Endothelial cell of hepatic sinusoid (primary cell): ENCODE data around the gene FCRL6.

ENCODE experiments used
- in situ Hi-C: cut with HindIII; loops from 2 replicates; pipeline ENCODE4 v1.10.0; 2017; ENCODE audit warnings: low sequenced_read_pairs

FCRL6 gene, protein sequence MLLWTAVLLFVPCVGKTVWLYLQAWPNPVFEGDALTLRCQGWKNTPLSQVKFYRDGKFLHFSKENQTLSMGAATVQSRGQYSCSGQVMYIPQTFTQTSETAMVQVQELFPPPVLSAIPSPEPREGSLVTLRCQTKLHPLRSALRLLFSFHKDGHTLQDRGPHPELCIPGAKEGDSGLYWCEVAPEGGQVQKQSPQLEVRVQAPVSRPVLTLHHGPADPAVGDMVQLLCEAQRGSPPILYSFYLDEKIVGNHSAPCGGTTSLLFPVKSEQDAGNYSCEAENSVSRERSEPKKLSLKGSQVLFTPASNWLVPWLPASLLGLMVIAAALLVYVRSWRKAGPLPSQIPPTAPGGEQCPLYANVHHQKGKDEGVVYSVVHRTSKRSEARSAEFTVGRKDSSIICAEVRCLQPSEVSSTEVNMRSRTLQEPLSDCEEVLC

DNA sequence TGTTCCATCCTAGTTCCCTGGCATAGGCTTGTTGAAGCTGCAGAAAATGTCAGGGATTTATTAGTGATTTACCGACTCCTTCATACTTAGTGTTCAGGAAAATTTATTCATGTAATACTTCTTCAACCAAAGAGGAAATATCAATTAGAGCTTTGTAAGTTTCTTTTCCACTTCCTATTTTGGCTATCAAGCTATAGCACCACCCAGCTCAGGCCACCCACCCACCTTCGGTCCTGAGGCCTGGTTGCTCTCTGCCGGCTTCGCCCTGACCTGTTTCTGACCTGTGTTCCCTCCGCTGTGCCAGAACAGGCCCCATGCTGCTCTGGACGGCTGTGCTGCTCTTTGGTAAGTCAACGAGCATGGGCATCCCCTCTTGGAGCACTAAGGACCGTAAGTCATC, at the start of gene FCRL6:
Gene FCRL6 (plus strand): TSS at position 250 of the 400 bp plus-strand sequence. CDS start 65 bp downstream, at position 315.
- in situ Hi-C loops = no loop called here

DNA sequence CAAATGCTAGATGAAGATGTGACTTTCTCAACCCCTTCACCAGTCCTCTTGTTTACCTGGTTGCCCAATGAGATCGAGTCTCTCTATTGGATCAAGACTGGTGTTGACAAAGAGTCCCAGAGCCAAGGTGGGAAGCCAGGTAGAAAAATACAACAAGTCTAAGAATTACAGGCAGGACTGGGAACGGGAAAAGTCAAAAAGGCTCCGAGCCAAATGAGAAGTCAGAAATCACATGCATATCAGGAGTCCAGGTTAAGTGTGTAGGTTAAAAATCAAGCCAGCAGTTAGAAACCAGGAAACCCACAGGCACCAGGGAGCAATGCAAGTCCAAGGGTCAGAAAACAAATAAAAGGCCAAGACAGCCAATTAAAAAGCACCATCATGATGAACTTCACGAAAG, 48.8 kb upstream of the FCRL6 start:
- in situ Hi-C loops = no loop called here

DNA sequence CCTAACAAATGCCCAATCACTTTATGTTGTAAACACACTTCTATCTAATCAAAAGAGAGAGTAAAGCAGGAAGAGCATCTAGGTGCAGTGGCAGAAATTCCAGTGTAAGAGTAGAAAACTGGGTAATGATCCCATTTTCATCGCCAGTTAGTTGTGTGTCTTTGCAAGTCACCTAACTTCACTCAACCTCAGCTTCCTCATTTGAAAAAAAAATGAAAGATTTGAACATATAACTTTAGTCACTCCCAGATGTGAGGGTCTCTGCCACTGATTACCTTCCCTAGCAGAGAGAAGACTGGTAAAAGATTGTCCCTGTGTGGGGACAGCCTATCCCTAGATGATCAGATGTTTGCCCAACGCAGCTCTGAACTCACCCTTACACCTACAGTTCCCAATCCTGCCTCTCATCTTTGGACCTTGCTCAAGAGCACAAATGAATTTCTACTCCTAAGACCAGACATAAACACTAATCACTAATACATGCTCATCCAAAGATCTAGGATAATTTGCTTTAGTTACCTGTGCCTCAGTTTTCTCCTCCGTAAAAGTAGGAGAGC, 46.6 kb upstream of the FCRL6 start:
- in situ Hi-C loops = no loop called here

DNA sequence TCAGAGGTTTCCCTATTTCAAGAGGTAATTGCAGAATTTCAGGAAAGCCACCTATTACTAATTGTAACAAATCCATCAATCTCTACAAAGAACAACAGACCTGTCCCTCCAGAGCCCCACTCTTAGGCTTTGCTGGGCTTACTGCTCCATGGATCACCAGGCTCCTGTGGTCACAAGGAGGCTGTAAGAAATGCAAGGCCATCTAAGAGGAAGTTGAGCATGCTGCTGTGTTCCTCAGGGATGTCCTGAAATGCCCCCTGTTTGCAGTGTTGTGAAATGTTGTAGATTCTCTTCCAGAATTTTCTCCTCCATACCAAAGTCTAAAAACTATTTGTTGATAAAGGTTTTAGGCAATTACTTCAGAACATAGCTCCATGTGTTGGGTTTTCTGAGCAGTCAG, 45.8 kb upstream of the FCRL6 start:
- in situ Hi-C loops = no loop called here

DNA sequence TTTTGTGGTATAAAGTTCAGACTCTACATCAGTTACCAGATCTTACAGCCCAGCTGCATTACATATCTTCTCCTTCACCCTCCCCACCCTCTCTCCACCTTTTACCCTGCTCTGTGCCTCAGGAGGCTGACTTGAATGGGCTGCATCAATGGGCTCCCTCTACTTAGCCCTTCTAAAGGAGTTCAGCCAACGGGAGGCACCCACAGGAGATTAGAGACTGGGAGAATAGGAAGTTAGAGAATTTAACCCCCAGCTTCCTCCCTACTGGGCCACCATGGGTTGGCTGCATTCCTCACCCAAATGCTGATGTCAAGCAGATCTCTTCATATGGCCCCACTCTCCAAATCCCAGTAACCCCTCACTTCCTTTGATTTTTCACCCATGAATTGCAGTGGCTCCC, 38.5 kb upstream of the FCRL6 start:
- in situ Hi-C loops = no loop called here

DNA sequence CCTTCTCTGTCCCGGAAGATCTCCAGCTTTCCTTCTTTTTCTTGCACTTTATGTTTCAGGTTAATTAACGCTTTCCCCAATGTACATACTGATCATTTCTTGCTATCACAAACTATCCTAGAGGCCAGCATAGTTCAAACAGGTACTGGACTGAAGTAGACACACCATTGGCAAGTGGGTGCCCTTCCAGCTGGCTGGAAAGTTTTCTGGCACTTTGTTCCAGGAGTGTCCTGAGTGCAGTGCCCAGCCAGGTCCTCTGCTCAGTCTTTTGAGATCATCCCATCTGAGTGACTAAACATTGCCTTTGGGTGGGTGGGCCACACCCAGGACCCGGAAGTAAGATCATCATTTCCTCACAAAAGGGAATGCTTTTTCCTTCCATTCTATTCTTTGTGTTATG, 36.4 kb upstream of the FCRL6 start:
- in situ Hi-C loops = no loop called here

DNA sequence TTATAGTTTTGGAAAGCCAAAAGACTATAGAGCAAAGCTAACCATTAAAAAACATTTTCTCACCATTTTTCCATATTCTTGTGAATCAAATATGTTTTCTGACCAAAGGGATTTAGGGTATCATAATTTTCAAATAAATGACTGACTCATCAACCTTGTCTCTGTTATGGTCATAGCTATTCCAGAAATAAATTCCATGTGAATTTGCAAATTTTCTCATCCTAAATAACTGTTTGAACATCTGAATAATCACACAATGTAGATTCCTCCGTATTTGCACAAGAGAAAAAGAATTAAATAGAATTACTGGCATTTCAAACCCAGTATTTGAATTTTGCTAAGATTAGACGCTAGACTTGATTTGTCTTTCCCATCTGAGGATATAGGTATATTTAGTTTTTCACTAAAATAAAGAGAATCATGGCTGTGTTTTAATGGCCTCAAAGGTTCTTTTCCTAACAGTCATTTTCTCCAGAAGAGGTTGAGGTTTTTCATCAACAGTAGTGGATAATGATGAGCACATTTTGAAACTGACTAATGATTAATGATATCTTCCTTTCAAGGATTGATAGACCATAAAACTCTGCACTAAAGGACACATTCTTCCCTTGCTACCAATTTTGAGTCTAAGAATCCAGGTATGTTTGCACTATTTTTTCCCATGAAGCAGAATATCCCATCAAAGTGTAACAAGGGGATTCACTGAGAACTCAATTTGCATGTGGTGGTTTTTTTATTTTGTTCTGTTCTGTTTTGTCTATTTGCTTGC, 30.8 kb upstream of the FCRL6 start:
- in situ Hi-C loops = no loop called here

DNA sequence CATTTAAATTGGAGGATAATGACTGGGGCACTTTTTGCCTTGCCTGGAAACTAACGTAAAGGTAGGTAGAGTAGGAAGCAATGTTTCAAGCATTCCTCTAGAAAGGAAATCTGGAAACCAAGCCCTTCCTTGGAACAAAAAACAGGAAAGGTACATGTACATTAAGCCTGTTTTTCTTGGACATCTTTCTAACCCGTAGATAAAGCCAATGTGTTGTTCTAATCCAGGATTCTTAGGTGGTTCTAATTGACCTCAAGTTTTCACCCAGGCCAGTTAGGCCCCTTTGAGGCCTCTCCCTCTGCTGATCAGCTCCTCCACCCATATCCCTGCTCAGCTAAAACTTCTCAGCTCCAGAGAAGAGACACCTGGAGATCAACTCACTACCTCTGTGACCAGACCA, 27.7 kb upstream of the FCRL6 start:
- in situ Hi-C loops = no loop called here

DNA sequence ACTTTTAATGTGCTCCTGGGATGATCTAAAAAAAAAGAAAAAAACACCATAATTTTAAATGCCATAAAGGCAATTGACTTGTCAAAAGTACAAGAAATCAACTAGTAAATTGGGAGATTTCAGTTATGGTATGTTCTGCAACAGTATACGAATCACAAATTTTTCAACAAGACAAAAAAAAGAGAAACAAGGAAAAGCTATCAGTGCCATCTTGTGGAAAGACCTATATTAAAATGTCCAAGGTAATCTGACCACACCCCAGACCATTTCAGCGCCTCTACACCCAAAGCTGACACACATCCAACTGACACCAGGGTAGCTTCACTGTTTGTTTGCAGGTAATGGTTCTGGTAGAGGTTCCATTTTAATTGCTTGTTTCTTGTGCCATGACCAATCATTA, 26.4 kb upstream of the FCRL6 start:
- in situ Hi-C loops = loop anchor here (5.0 to 25.0 kb wide), 2 partner anchors 112 to 237 kb away; no protein-coding TSS in a partner anchor

DNA sequence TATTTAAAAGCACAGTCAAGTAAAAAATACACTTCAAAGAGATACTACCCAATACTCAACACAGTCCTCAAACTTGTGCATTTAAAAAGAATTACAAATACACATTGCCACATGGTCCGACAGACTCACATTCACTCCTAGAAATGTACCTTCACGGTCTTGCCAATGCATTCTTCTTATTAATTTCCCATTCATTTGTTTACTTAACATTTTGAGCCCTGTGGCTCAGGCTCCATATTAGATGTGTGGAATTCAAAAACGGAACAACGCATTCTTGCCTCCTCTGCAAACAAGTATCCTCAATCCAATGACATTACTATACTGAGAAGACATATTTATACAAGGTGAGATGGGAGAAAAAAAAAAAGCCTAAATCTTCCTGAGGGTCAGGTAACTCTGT, 23.9 kb upstream of the FCRL6 start:
- in situ Hi-C loops = loop anchor here (5.0 to 25.0 kb wide), 2 partner anchors 109 to 234 kb away; no protein-coding TSS in a partner anchor

DNA sequence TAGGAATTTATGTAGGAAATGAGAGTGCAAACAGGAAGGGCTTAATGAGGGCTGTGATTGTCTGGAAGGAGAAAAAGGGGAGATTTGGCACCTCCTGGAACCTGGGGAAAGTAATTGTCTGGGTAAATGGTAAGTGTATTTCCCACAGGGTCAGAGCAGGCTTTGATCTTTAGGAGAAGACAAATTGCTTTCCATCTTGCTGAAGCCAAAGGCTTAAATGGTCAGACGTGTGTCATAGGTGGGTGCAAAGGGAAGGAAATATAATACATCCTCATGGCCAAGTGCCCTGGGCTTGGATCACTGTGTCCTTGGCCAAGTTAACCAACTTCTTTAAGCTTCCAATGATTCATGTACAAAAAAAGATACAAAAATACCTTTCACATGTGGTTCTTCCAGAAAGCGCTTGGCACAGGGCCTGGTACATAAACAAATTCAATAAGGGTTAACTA, 22.7 kb upstream of the FCRL6 start:
- in situ Hi-C loops = loop anchor here (5.0 to 25.0 kb wide), 2 partner anchors 108 to 233 kb away; no protein-coding TSS in a partner anchor

DNA sequence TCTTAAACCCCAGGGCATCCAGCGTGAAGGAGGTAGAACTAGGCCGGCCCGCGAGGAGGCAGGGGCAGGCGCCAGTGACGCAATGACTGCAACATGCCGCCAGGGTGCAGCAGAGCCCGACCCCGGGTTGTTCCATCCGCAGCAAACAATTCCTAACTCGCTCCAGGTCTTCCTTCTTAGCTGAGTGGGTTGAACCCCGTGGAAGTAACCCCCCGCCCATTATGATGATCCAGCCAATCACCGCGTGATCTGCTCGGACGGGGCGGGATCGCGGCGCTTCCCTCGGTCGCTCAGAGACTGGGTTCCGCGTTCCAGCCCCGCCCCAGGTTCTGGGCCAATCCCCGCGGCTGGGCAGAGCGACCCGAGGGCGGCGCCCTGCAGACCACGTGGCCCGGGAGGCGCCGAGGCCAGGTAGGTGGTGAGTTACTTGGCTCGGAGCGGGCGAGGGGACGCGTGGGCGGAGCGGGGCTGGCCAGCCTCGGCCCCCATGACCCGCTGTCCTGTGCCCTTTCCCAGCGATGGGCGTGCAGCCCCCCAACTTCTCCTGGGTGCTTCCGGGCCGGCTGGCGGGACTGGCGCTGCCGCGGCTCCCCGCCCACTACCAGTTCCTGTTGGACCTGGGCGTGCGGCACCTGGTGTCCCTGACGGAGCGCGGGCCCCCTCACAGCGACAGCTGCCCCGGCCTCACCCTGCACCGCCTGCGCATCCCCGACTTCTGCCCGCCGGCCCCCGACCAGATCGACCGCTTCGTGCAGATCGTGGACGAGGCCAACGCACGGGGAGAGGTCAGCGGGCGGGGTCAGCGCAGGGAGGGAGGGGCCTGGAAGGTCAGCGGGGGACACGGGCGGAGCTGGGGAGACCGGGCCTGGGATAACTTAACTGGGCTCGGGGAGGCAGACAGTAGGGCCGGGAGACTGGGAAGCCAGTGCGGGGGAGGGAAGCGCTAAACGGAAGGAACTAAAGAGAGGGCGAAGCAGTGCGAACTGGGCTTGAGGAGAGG, 21.3 kb upstream of the FCRL6 start, which contains the start of gene DUSP23:
Gene DUSP23 (plus strand): TSS at position 380 of the 1,000 bp plus-strand sequence. CDS start 139 bp downstream, at position 519.
- in situ Hi-C loops = loop anchor here (25.0 kb wide), 1 partner anchor 231 kb away; no protein-coding TSS in a partner anchor

DNA sequence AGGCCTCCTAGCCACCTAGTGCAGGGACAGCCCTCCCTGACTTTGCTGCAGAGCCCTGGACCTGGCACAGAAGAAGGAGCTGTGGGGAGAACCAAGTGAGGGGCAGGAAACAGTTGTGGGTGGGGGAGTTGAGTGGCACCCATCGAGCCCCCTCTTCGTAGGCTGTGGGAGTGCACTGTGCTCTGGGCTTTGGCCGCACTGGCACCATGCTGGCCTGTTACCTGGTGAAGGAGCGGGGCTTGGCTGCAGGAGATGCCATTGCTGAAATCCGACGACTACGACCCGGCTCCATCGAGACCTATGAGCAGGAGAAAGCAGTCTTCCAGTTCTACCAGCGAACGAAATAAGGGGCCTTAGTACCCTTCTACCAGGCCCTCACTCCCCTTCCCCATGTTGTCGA, 20.2 kb upstream of the FCRL6 start:
- in situ Hi-C loops = loop anchor here (25.0 kb wide), 1 partner anchor 230 kb away; no protein-coding TSS in a partner anchor

DNA sequence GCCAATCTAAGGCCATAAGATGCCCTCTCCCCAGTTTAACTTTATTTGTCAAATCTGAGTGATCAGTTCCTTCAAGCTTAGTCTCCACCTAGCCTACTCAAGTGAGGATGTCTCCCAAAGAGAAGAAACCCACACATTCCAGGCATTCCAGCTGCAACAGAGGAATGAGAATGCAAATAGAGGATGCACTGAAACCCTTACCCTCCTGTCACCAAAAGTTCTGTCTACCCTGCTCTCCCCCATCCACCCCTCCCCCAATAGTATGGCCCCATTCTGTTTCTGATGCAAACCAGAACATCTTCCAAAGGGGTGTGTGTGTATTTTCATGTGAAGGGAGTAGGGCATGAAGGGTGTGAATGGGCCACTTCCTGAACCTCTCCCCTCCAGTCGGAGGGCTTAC, 18.4 kb upstream of the FCRL6 start:
- in situ Hi-C loops = loop anchor here (25.0 kb wide), 1 partner anchor 229 kb away; no protein-coding TSS in a partner anchor

DNA sequence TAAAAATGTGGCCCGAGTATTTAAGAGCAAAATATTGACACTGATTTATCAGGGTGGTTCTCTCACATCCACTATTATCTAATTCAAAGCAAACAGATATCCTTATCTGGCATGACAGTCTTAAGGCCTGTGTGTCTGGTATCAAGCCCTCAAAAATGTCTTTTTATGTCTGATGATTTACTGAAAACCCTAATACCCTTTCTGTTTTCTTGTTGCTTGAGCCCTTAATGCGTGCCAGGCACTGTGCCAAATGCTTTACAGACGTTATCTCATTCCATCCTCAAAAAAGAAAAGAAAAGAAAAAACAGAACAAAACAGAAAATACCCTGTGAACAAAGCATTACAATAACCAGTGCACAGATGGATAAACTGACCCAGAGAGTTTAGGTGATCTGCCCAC, 15.7 kb upstream of the FCRL6 start:
- in situ Hi-C loops = loop anchor here (25.0 kb wide), 1 partner anchor 226 kb away; no protein-coding TSS in a partner anchor

DNA sequence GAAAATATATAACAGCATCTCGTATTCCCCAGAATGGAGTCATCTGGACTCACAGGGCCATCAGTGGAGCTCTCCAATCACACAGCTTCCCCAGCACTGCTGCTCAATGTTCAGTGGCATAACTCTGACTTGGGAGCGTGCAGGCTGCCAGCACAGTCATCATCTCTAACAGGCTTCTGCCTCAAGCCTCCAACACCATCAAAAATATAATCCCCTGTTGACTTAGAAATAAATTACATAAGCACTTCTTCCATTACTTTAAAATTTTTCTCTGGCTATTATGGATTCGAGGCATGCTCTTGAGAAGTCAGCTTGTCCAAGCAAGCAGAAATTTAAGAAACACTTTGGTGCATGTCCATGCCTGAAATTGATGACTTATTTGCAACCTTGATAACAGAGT, 15.2 kb upstream of the FCRL6 start:
- in situ Hi-C loops = loop anchor here (25.0 kb wide), 1 partner anchor 225 kb away; no protein-coding TSS in a partner anchor

DNA sequence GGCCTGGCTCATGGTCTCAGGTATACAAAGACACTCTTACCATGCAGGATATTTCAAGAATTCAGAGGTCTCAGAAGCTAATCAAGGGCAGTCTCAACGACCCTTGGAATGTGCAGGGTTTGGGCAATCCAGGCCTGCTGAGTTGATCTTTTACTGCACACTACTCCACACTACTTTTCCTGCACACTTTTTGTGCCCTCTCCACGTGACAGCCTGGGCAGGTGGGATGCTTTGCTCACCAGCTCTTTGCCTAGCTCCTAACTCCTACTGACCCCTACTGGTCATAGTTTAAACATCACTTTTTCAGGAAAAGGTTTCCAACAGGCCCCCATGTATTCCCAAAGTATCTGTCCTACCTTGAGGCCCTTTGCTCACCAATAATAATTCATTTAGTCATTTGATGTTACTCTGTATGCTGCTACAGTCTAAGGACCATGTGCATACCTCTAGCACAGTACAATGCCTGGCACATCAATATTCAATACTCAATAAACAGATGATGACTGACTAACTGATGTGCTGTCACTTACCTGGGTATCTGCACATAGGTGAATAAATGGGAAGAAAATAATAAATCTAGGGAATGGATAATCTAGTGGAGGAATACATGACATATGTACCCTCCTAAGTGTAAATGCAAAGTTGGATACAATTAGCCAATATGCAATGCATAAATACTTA, 11.8 kb upstream of the FCRL6 start:
- in situ Hi-C loops = loop anchor here (25.0 kb wide), 1 partner anchor 222 kb away; no protein-coding TSS in a partner anchor

DNA sequence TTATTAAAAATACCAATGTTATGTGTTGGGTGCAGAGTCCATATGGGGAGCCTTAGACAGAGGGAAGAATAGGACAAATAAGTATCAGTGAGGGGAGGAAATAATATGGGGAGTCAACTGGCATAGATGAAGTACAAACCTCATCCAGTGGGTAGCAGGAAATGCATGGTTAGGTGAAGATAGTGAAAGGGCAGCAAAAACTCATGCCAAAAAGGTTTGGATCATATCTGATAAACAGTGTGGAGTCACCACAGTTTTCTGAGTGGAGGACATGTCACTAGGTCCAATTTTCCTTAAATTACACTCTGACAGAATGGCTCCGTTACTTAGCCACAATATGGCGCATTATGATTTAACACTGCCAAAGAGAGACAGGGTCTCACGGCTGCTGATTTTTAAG, 11.1 kb upstream of the FCRL6 start:
- in situ Hi-C loops = loop anchor here (25.0 kb wide), 1 partner anchor 221 kb away; no protein-coding TSS in a partner anchor

DNA sequence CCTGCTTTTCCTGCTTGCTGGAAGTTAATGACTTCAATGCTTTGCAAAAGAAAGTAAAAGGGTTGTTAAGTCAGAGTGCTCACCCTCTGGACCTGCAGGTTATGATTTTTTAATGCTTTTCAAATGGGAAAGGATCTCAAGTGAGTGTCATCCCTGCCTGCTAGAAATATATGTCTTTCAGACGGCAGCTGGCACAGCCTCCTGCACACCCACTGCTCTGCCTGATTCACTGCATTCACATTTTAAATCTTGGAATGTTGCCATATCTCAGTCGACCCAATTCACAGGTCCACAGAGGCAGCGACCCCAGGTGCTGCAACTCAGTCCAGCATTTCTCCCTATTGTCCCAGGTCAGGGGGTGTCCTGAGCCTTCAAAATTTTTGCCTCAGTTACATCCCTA, 10.7 kb upstream of the FCRL6 start:
- in situ Hi-C loops = loop anchor here (25.0 kb wide), 1 partner anchor 221 kb away; no protein-coding TSS in a partner anchor
